MM.1S (cell line): Measurements from ENCODE around the gene GCGR.

Experiments used
- DNase-seq: peaks from one replicate; pipeline ENCODE4 v3.0.0-alpha.2; 2015
- H2AFZ ChIP-seq: fragments of 300-600 bp; sonication (generic); 2 replicates; pipeline ENCODE4 v1.6.0; 2016; ENCODE audit warnings: antibody characterized with exemption, low read length
- H3F3A ChIP-seq: fragments of 300-600 bp; sonication (generic); 2 replicates; pipeline ENCODE4 v1.6.1; 2016; ENCODE audit warnings: mild to moderate bottlenecking, antibody characterized with exemption, low read length, moderate library complexity, mixed read lengths; ENCODE audit not compliant: insufficient read depth
- H3K27ac ChIP-seq: fragments of 300-600 bp; sonication (generic); 2 replicates; pipeline ENCODE4 v1.5.1; 2016; ENCODE audit warnings: mild to moderate bottlenecking, low read length
- H3K27me3 ChIP-seq: fragments of 300-600 bp; sonication (generic); replicated peaks from 2 replicates; pipeline ENCODE4 v1.6.0; 2016; ENCODE audit warnings: low read length; ENCODE audit not compliant: insufficient read depth
- H3K36me3 ChIP-seq: fragments of 300-600 bp; sonication (generic); replicated peaks from 2 replicates; pipeline ENCODE4 v1.6.1; 2016; ENCODE audit warnings: mild to moderate bottlenecking, low read length, mixed read lengths; ENCODE audit not compliant: insufficient read depth
- H3K4me1 ChIP-seq: fragments of 300-600 bp; sonication (generic); 2 replicates; pipeline ENCODE4 v1.6.1; 2016; ENCODE audit warnings: low read length, mixed read lengths
- H3K4me2 ChIP-seq: fragments of 300-600 bp; sonication (generic); 2 replicates; pipeline ENCODE4 v1.6.0; 2016; ENCODE audit warnings: low read depth, low read length
- H3K4me3 ChIP-seq: fragments of 300-600 bp; sonication (generic); 2 replicates; pipeline ENCODE4 v1.5.1; 2016; ENCODE audit warnings: low read length, mixed read lengths
- H3K79me2 ChIP-seq: fragments of 300-600 bp; sonication (generic); 2 replicates; pipeline ENCODE4 v1.6.1; 2016; ENCODE audit warnings: mixed run types, low read length, mixed read lengths
- H3K9ac ChIP-seq: fragments of 300-600 bp; sonication (generic); 2 replicates; pipeline ENCODE4 v1.6.1; 2016; ENCODE audit warnings: low read length, mixed read lengths
- H3K9me2 ChIP-seq: fragments of 300-600 bp; sonication (generic); replicated peaks from 2 replicates; pipeline ENCODE4 v1.6.1; 2016; ENCODE audit warnings: mild to moderate bottlenecking, low read length, mixed read lengths; ENCODE audit not compliant: insufficient read depth
- H3K9me3 ChIP-seq: fragments of 300-600 bp; sonication (generic); replicated peaks from 2 replicates; pipeline ENCODE4 v1.6.1; 2016; ENCODE audit warnings: mild to moderate bottlenecking, low read length, mixed read lengths; ENCODE audit not compliant: insufficient read depth
- H4K20me1 ChIP-seq: fragments of 300-600 bp; sonication (generic); 2 replicates; pipeline ENCODE4 v1.6.1; 2016; ENCODE audit warnings: mild to moderate bottlenecking, low read length, moderate library complexity, mixed read lengths; ENCODE audit not compliant: insufficient read depth
- EZH2 ChIP-seq: fragments of 300-600 bp; sonication (generic); optimal IDR thresholded peaks from 2 replicates; pipeline ENCODE3; 2017; ENCODE audit warnings: low read depth, mild to moderate bottlenecking, antibody characterized with exemption, low read length, mixed read lengths
- EZH2phosphoT487 ChIP-seq: fragments of 300-600 bp; sonication (generic); IDR thresholded peaks from 2 replicates; pipeline ENCODE4 v1.6.1; 2018; ENCODE audit warnings: antibody characterized with exemption, low read length
- TF ChIP-seq, protein P1 (sequence below): fragments of 300-600 bp; sonication (generic); IDR thresholded peaks from 2 replicates; pipeline ENCODE4 v1.5.1; 2016; ENCODE audit warnings: antibody characterized with exemption, low read length, mixed read lengths

GCGR gene

DNA sequence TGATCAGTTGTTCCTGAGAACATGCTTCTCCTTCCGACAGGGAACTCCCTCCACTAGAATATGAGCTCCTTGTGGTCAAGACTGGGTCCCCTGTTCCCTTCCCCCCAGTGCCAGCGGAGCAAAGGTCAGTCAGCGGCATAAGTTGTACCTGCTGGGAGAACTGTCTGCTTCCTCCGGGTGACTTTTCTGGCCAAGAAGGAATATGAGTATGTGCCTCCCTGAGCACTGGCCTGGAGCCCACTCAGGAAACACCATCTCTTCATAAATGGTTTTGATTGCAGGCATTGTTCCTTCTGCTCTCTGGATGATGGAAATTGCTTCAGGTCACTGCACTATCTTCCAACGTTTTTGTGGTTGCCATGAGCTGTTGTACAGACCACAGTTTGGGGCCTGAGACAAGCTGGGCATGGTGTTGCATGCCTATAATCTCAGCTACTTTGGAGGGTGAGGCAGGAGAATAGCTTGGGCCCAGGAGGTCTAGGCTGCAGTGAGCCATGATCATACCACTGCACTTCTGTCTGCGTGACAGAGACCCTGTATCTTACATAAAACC lies 59.2 kb downstream of the GCGR start:
- Histone ChIP-seq H3K27me3 (no peaks in the 10 kb centered on the region), H3K27ac (no peak overlapping the region), H2AFZ (no peak overlapping the region), H3K4me2 (no peak overlapping the region), H3K9ac (no peak overlapping the region), H3F3A (peaks cover 52% of the 10 kb centered on the region), H3K9me3 (no peaks in the 10 kb centered on the region), H3K9me2 (no peaks in the 10 kb centered on the region), H4K20me1 (peaks cover 3% of the 10 kb centered on the region; the same call in 1 of the 2 replicates), H3K79me2 (peaks cover 75% of the 10 kb centered on the region), H3K4me1 (peaks cover 13% of the 10 kb centered on the region), H3K4me3 (no peak overlapping the region), H3K36me3 (peaks cover 6% of the 10 kb centered on the region; the same call in 1 of the 2 replicates)
- no peak for DNase-seq
- no peak for TF ChIP-seq EZH2
- TF ChIP-seq, protein P1, sequence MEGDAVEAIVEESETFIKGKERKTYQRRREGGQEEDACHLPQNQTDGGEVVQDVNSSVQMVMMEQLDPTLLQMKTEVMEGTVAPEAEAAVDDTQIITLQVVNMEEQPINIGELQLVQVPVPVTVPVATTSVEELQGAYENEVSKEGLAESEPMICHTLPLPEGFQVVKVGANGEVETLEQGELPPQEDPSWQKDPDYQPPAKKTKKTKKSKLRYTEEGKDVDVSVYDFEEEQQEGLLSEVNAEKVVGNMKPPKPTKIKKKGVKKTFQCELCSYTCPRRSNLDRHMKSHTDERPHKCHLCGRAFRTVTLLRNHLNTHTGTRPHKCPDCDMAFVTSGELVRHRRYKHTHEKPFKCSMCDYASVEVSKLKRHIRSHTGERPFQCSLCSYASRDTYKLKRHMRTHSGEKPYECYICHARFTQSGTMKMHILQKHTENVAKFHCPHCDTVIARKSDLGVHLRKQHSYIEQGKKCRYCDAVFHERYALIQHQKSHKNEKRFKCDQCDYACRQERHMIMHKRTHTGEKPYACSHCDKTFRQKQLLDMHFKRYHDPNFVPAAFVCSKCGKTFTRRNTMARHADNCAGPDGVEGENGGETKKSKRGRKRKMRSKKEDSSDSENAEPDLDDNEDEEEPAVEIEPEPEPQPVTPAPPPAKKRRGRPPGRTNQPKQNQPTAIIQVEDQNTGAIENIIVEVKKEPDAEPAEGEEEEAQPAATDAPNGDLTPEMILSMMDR = no peak
- TF ChIP-seq EZH2phosphoT487 = no peak
